Left hindlimb (tissue), 1 donor: ENCODE data around the gene RMI1.
"Not testable (repeated sequence)": the region's sequence is repeated elsewhere in the genome, so short reads cannot be mapped to it uniquely, and the experiment has no call there.

Source experiments
- DNase-seq: peaks from one replicate; pipeline ENCODE4 v3.0.0-alpha.2; 2018

Gene RMI1

GRCh38 chr9:83980395-83981125, at the start of gene RMI1:
Gene RMI1, plus strand, starts transcription at chr9:83980805. Its CDS starts 20,182 bp downstream, at chr9:84000987.
- DNase-seq = peak; percentile 99

GRCh38 chr9:83930881-83931280, 49.7 kb upstream of the RMI1 start:
- DNase-seq = no peak

GRCh38 chr9:83932011-83932410, 48.6 kb upstream of the RMI1 start:
- no peak for DNase-seq

GRCh38 chr9:83932851-83933250, 47.8 kb upstream of the RMI1 start:
- DNase-seq = no peak

- no peak for DNase-seq
These were observed 46.8 kb upstream of the RMI1 start for GRCh38 chr9:83933790-83934189.

GRCh38 chr9:83934569-83935275, 45.9 kb upstream of the RMI1 start:
- no peak for DNase-seq

- no peak for DNase-seq
These were observed 45.2 kb upstream of the RMI1 start for GRCh38 chr9:83935276-83935935.

- DNase-seq = no peak
These were observed 44.1 kb upstream of the RMI1 start for GRCh38 chr9:83936523-83936922.

GRCh38 chr9:83937861-83938455, 42.6 kb upstream of the RMI1 start:
- DNase-seq = no peak

GRCh38 chr9:83940590-83941303, 39.9 kb upstream of the RMI1 start:
- no peak for DNase-seq

- DNase-seq = not testable (repeated sequence)
These were observed 32.5 kb upstream of the RMI1 start for GRCh38 chr9:83948096-83948495.

GRCh38 chr9:83956086-83956435, 24.5 kb upstream of the RMI1 start:
- peak; percentile 61 for DNase-seq

- DNase-seq = peak; percentile 86
These were observed 24.0 kb upstream of the RMI1 start for GRCh38 chr9:83956436-83957247.

GRCh38 chr9:83957248-83957513, 23.4 kb upstream of the RMI1 start:
- no peak for DNase-seq

- DNase-seq = no peak
These were observed 21.5 kb upstream of the RMI1 start for GRCh38 chr9:83959061-83959460.

- DNase-seq = no peak
These were observed 19.6 kb upstream of the RMI1 start for GRCh38 chr9:83960991-83961390.

GRCh38 chr9:83962165-83962564, 18.4 kb upstream of the RMI1 start:
- no peak for DNase-seq

GRCh38 chr9:83964973-83965349, 15.6 kb upstream of the RMI1 start:
- DNase-seq = no peak

GRCh38 chr9:83965350-83966208, 15.0 kb upstream of the RMI1 start:
- no peak for DNase-seq

GRCh38 chr9:83966209-83966582, 14.4 kb upstream of the RMI1 start:
- DNase-seq = no peak

GRCh38 chr9:83967073-83967472, 13.5 kb upstream of the RMI1 start:
- DNase-seq = no peak
